HEK293 (cell line): Measurements from ENCODE around the gene STARD6.

Experiments
- CTCF ChIA-PET: fragments of 350-600 bp; formaldehyde crosslinking; extraction: SDS; loops from one replicate; lab custom pipeline; 2021; ENCODE audit warnings: antibody characterized with exemption; lab: Yijun Ruan, JAX
- POLR2A ChIA-PET: fragments of 300-600 bp; formaldehyde crosslinking; extraction: SDS; loops from one replicate; lab custom pipeline; 2020; ENCODE audit warnings: antibody characterized with exemption, inconsistent platforms; lab: Yijun Ruan, JAX
- H3K27ac ChIP-seq: fragments of 200-500 bp; sonication (Bioruptor generic); 2 replicates; pipeline ENCODE4 v1.5.1; 2014; ENCODE audit warnings: low read depth, low read length, control low read depth, inconsistent platforms; ENCODE audit errors: extremely low read depth
- H3K36me3 ChIP-seq, 2 experiments: fragments of 200-500 bp in 1 of 2; sonication (Bioruptor generic) in 1 of 2; 1 replicate in 1 of 2; 2 replicates in 1 of 2; pipeline ENCODE4 v1.5.1; 2014 to 2017; ENCODE audit warnings: inconsistent platforms in 2 of 2, low read length in 2 of 2; ENCODE audit not compliant: control insufficient read depth in 2 of 2, insufficient read depth in 1 of 2
- H3K4me1 ChIP-seq: fragments of 200-500 bp; sonication (Bioruptor generic); 2 replicates; pipeline ENCODE4 v1.5.1; 2014; ENCODE audit warnings: mild to moderate bottlenecking, low read length, inconsistent platforms; ENCODE audit not compliant: control insufficient read depth, insufficient read depth
- H3K4me3 ChIP-seq: 2 replicates; pipeline ENCODE4 v1.5.1; 2011; ENCODE audit warnings: low read depth, mild to moderate bottlenecking, control low read depth, low read length, moderate library complexity
- H3K9me3 ChIP-seq: fragments of 200-500 bp; sonication (Bioruptor generic); 2 replicates; pipeline ENCODE4 v1.5.1; 2014; ENCODE audit warnings: low read depth, low read length, inconsistent platforms; ENCODE audit not compliant: control insufficient read depth, insufficient read depth
- GFI1B ChIP-seq: fragments of 450-650 bp; formaldehyde crosslinking; IDR thresholded peaks from 2 replicates; pipeline ENCODE4 v1.5.1; 2016; ENCODE audit warnings: missing biosample characterization, missing genetic modification characterization
- HOXD13 ChIP-seq: sonication (generic); formaldehyde crosslinking; IDR thresholded peaks from 2 replicates; pipeline ENCODE4 v1.8.0; 2022; ENCODE audit warnings: missing genetic modification reagents, borderline replicate concordance
- KLF1 ChIP-seq: fragments of 450-650 bp; formaldehyde crosslinking; IDR thresholded peaks from 2 replicates; pipeline ENCODE4 v1.5.1; 2016; ENCODE audit warnings: missing biosample characterization, missing genetic modification characterization
- KLF10 ChIP-seq: fragments of 450-650 bp; IDR thresholded peaks from 2 replicates; pipeline ENCODE4 v1.5.1; 2018; ENCODE audit warnings: missing biosample characterization, mild to moderate bottlenecking, missing genetic modification characterization
- ZFP69B ChIP-seq: fragments of 450-650 bp; formaldehyde crosslinking; IDR thresholded peaks from 2 replicates; pipeline ENCODE4 v1.5.1; 2016; ENCODE audit warnings: missing biosample characterization, missing genetic modification characterization
- ZNF19 ChIP-seq: fragments of 450-650 bp; formaldehyde crosslinking; IDR thresholded peaks from 2 replicates; pipeline ENCODE4; 2016; ENCODE audit warnings: missing biosample characterization, missing genetic modification characterization, low read depth
- ZNF23 ChIP-seq: fragments of 450-650 bp; formaldehyde crosslinking; IDR thresholded peaks from 2 replicates; pipeline ENCODE4 v1.5.1; 2016; ENCODE audit warnings: missing biosample characterization, missing genetic modification characterization, borderline replicate concordance
- ZNF311 ChIP-seq: fragments of 450-650 bp; formaldehyde crosslinking; IDR thresholded peaks from 2 replicates; pipeline ENCODE4 v1.5.1; 2017; ENCODE audit warnings: missing biosample characterization, missing genetic modification characterization, borderline replicate concordance
- ZNF341 ChIP-seq: fragments of 450-650 bp; formaldehyde crosslinking; IDR thresholded peaks from 2 replicates; pipeline ENCODE4; 2016; ENCODE audit warnings: low read depth, missing biosample characterization, missing genetic modification characterization
- ZNF555 ChIP-seq: fragments of 450-650 bp; formaldehyde crosslinking; conservative IDR thresholded peaks from 2 replicates; pipeline ENCODE4 v1.5.1; 2017; ENCODE audit warnings: missing biosample characterization, mild to moderate bottlenecking, missing genetic modification characterization, inconsistent platforms
- ZNF701 ChIP-seq: fragments of 450-650 bp; formaldehyde crosslinking; IDR thresholded peaks from 2 replicates; pipeline ENCODE4 v1.5.1; 2016; ENCODE audit warnings: missing biosample characterization, missing genetic modification characterization
- ZNF791 ChIP-seq: fragments of 450-650 bp; formaldehyde crosslinking; IDR thresholded peaks from 2 replicates; pipeline ENCODE4 v1.5.1; 2016; ENCODE audit warnings: missing biosample characterization, missing genetic modification characterization
- TF ChIP-seq, protein P1 (sequence below): fragments of 450-650 bp; formaldehyde crosslinking; IDR thresholded peaks from 2 replicates; pipeline ENCODE4 v1.5.1; 2016; ENCODE audit warnings: missing biosample characterization, missing genetic modification characterization

Gene STARD6

DNA sequence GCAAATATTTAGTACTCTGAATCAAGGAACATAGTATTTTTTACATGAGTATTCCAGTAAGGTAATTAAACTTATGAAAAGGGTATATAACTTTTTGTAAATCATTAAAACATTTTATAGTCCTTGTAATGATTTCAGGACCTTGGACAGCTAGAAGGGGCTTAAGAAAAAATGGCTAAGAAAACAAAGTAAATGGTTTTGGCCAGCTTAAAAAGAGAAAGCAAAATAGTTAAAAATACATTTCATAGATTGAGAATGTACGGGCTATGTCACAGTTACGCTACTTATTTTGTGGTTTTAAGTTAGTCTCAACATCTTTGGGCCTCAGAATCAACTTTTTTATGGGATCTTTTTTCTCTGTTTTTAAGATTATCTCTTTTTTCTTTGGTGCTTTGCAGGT, 61.6 kb downstream of the STARD6 start:
- no peaks in the 10 kb centered on the region for H3K4me1 ChIP-seq
- TF ChIP-seq, protein P1, sequence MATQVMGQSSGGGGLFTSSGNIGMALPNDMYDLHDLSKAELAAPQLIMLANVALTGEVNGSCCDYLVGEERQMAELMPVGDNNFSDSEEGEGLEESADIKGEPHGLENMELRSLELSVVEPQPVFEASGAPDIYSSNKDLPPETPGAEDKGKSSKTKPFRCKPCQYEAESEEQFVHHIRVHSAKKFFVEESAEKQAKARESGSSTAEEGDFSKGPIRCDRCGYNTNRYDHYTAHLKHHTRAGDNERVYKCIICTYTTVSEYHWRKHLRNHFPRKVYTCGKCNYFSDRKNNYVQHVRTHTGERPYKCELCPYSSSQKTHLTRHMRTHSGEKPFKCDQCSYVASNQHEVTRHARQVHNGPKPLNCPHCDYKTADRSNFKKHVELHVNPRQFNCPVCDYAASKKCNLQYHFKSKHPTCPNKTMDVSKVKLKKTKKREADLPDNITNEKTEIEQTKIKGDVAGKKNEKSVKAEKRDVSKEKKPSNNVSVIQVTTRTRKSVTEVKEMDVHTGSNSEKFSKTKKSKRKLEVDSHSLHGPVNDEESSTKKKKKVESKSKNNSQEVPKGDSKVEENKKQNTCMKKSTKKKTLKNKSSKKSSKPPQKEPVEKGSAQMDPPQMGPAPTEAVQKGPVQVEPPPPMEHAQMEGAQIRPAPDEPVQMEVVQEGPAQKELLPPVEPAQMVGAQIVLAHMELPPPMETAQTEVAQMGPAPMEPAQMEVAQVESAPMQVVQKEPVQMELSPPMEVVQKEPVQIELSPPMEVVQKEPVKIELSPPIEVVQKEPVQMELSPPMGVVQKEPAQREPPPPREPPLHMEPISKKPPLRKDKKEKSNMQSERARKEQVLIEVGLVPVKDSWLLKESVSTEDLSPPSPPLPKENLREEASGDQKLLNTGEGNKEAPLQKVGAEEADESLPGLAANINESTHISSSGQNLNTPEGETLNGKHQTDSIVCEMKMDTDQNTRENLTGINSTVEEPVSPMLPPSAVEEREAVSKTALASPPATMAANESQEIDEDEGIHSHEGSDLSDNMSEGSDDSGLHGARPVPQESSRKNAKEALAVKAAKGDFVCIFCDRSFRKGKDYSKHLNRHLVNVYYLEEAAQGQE (tag by site-specific recombination), result peak; percentile 89
- TF ChIP-seq ZNF23 (tag by site-specific recombination), result no peak
- H3K9me3 ChIP-seq, result no peaks in the 10 kb centered on the region
- CTCF ChIA-PET, result no interaction called here
- no peak overlapping the region for H3K4me3 ChIP-seq
- H3K36me3 ChIP-seq, result peaks cover 12 to 18% of the 10 kb centered on the region in 2 experiments
- POLR2A ChIA-PET, result no interaction called here
- H3K27ac ChIP-seq, result no peak overlapping the region

GRCh38 chr18:54294274-54294673, 63.4 kb downstream of the STARD6 start:
- H3K27ac ChIP-seq, result no peak overlapping the region
- CTCF ChIA-PET, result no interaction called here
- H3K9me3 ChIP-seq, result no peaks in the 10 kb centered on the region
- no peaks in the 10 kb centered on the region for H3K4me1 ChIP-seq
- TF ChIP-seq ZNF311 (tag by site-specific recombination) (no peak), HOXD13 (no peak), ZNF555 (tag by site-specific recombination) (no peak)
- POLR2A ChIA-PET, result no interaction called here
- H3K36me3 ChIP-seq, result peaks cover 12 to 18% of the 10 kb centered on the region in 2 experiments
- H3K4me3 ChIP-seq, result no peak overlapping the region

- H3K27ac ChIP-seq, result no peak overlapping the region
- H3K4me1 ChIP-seq, result no peaks in the 10 kb centered on the region
- ChIA-PET POLR2A (no interaction called here), CTCF (no interaction called here)
- H3K9me3 ChIP-seq, result no peaks in the 10 kb centered on the region
- TF ChIP-seq ZFP69B, result no peak
- no peak for TF ChIP-seq ZNF791
- H3K36me3 ChIP-seq, result peaks cover 39 to 49% of the 10 kb centered on the region in 2 experiments
- no peak overlapping the region for H3K4me3 ChIP-seq
These were observed 72.5 kb downstream of the STARD6 start for GRCh38 chr18:54284981-54285785.

DNA sequence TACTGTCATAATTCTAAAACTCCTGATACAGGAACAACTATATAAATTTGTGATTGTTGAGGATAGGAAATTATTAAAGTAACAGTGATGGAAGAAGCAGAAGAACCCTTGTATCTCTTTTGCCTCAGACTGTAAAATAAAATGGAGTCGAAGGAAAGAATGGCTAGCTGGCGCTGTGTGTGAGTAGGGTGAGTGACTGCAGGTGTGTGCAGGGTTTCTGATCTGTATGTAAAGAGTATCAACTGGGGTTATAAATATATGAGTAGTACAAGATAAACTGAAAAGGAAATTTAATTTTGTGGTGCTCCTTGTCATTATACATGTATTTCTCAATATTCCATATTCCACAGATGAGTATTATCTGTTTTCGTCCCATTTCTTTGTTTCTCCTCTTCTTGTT, 73.1 kb downstream of the STARD6 start:
- H3K36me3 ChIP-seq, result peaks cover 39 to 54% of the 10 kb centered on the region in 2 experiments
- no peak overlapping the region for H3K4me3 ChIP-seq
- H3K9me3 ChIP-seq, result no peaks in the 10 kb centered on the region
- TF ChIP-seq KLF10 (tag by site-specific recombination), result no peak
- no peak for TF ChIP-seq ZNF701 (tag by site-specific recombination)
- no peak for TF ChIP-seq ZNF23 (tag by site-specific recombination)
- H3K27ac ChIP-seq, result no peak overlapping the region
- ChIA-PET CTCF (no interaction called here), POLR2A (no interaction called here)
- H3K4me1 ChIP-seq, result 0 out of 2 replicates have a peak, but pooled peaks cover 2% of the 10 kb centered on the region

DNA sequence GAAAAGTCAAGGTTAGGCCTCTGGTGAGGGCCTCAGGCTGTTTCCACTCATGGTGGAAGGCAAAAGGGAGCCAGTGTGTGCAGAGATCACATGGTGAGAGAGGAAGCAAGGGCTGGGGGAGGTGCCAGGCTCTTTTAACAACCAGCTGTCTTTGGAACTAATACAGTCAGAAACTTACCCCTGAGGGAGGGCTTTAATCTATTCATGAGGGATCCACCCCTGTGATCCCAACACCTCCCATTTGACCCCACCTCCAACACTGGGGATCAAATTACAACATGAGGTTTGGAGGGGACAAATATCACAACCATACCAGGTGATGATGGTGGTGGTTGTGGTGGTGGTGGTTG, 77.5 kb downstream of the STARD6 start:
- H3K9me3 ChIP-seq, result no peaks in the 10 kb centered on the region
- no peak overlapping the region for H3K4me3 ChIP-seq
- H3K27ac ChIP-seq, result no peak overlapping the region
- 0 out of 2 replicates have a peak, but pooled peaks cover 2% of the 10 kb centered on the region for H3K4me1 ChIP-seq
- H3K36me3 ChIP-seq, result peaks cover 45 to 52% of the 10 kb centered on the region in 2 experiments
- POLR2A ChIA-PET, result no interaction called here
- TF ChIP-seq KLF1, result peak; percentile 47; the same call in 1 of the 2 replicates
- TF ChIP-seq GFI1B (tag by site-specific recombination), result no peak
- no peak for TF ChIP-seq ZNF19 (tag by site-specific recombination)
- TF ChIP-seq ZNF341 (tag by site-specific recombination), result 0 out of 2 replicates have a peak, but pooled peaks have one; percentile 33
- CTCF ChIA-PET, result interaction anchor here (1.8 kb wide), 1 partner anchor 9 kb away, joined by 7 read pairs; no protein-coding TSS in a partner anchor
